ENCODE results near the gene YDJC. TPM values are rescaled to one million over a fixed set of nuclear protein-coding genes. Genes with fewer than 3 reads are reported as not detected.
"Not testable (repeated sequence)": the region's sequence is repeated elsewhere in the genome, so short reads cannot be mapped to it uniquely, and the experiment has no call there.

The YDJC gene
- total and polyA plus RNA-seq, 2 of the 4 experiments (the other 2 are of a cell fraction): 8.1 to 23.6 TPM

DNA sequence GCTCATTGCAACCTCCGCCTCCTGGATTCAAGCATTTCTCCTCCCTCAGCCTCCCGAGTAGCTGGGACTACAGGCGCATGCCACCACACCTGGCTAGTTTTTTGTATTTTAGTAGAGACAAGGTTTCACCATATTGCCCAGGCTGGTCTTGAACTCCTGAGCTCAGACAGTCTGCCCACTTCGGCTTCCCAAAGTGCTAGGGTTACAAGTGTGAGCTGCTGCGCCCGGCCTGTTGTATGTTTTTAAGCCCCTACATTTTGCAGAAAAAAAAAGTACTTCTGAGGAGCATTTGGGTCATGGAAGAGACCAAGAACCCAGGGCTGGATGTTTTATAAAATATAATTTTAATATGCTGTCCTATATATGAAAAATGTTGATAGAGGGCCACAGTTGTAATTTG lies 12.5 kb downstream of the YDJC start:
- dilution Hi-C loops (cut with HindIII; ENCODE audit: low sequenced_read_pairs, unreplicated experiment); H3K4me3 ChIP-seq (ENCODE audit: insufficient read depth, low read depth, low read length); H2AK9ac ChIP-seq (replicated peaks; ENCODE audit: low read depth, low read length, poor library complexity); H4K5ac ChIP-seq (ENCODE audit: low read depth, low read length); H4K91ac ChIP-seq (ENCODE audit: insufficient read depth, low read depth, low read length); H3K4me2 ChIP-seq (ENCODE audit: low read depth, low read length); H2BK120ac ChIP-seq (ENCODE audit: low read depth, low read length); H3K4me1 ChIP-seq (ENCODE audit: control insufficient read depth, insufficient read depth, low read length); H3K9ac ChIP-seq (ENCODE audit: low read depth, low read length); H2AFZ ChIP-seq (replicated peaks; ENCODE audit: low read length, poor library complexity); H3K4ac ChIP-seq (ENCODE audit: low read depth, low read length); H3K23ac ChIP-seq (ENCODE audit: low read depth, low read length); CTCF ChIA-PET; H3K14ac ChIP-seq (replicated peaks; ENCODE audit: low read depth, low read length); H3K27me3 ChIP-seq (ENCODE audit: control insufficient read depth, insufficient read depth, low read length); ATAC-seq (ENCODE audit: low read depth); H2AK5ac ChIP-seq (ENCODE audit: low read depth, low read length); H2BK5ac ChIP-seq (ENCODE audit: low read depth, low read length, poor library complexity, severe bottlenecking); in situ Hi-C loops (cut with MboI; ENCODE audit: low sequenced_read_pairs); BruUV-seq (replicated peaks); H3K56ac ChIP-seq (ENCODE audit: extremely low read depth, insufficient read depth, low read length); H4K8ac ChIP-seq (ENCODE audit: low read depth in 2 of 2, low read length in 2 of 2); DNase-seq; POLR2A ChIA-PET (ENCODE audit: unreplicated experiment); H3K18ac ChIP-seq (ENCODE audit: low read depth, low read length); H2BK15ac ChIP-seq (ENCODE audit: low read depth, low read length); H3K27ac ChIP-seq (ENCODE audit: insufficient read depth, low read length); intact Hi-C loops (cut with micrococcal nuclease); H3K9me3 ChIP-seq (ENCODE audit: control insufficient read depth, insufficient read depth, low read length); H2BK20ac ChIP-seq (ENCODE audit: low read depth, low read length): not testable (repeated sequence)
- WGBS, 2 experiments (ENCODE audit: extremely low coverage in 2 of 2, insufficient read length in 1 of 2): no CpG with 5 or more reads among the region's 6 CpGs
- H3K36me3 ChIP-seq (ENCODE audit: control insufficient read depth, insufficient read depth, low read length): peaks cover 22% of the 10 kb centered on the region
- H4K20me1 ChIP-seq (ENCODE audit: insufficient read depth, low read length): peaks cover 83% of the 10 kb centered on the region
- peaks cover 30% of the 10 kb centered on the region for H3K9me1 ChIP-seq (ENCODE audit: insufficient read depth, low read length)
- peaks cover 30 to 67% of the 10 kb centered on the region in 2 experiments for H3K79me1 ChIP-seq (ENCODE audit: low read depth in 1 of 2, low read length in 2 of 2)

Data from IMR-90 (cell line).